ENCODE measurements around the gene PRSS3.

DNA sequence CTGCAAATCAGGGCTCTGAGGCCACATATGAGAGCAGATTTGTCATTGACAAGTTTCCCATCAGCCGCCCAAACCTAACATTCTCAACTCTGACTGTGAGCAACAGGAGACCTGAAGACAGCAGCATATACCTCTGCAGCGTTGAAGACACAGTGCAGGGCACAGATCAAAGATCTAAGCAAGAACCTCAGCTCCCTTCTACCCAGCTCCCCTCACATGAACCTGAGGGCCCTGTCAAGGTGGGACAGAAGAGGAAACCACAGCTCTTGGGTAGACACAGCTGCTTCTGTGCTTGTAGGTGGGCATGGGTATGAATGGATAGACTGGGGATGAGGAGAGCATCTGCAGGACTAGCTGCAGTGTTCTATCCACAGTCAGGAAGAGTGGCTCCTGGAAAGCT is 8.7 kb upstream of the PRSS3 start:
- TF ChIP-seq, protein P1, sequence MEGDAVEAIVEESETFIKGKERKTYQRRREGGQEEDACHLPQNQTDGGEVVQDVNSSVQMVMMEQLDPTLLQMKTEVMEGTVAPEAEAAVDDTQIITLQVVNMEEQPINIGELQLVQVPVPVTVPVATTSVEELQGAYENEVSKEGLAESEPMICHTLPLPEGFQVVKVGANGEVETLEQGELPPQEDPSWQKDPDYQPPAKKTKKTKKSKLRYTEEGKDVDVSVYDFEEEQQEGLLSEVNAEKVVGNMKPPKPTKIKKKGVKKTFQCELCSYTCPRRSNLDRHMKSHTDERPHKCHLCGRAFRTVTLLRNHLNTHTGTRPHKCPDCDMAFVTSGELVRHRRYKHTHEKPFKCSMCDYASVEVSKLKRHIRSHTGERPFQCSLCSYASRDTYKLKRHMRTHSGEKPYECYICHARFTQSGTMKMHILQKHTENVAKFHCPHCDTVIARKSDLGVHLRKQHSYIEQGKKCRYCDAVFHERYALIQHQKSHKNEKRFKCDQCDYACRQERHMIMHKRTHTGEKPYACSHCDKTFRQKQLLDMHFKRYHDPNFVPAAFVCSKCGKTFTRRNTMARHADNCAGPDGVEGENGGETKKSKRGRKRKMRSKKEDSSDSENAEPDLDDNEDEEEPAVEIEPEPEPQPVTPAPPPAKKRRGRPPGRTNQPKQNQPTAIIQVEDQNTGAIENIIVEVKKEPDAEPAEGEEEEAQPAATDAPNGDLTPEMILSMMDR (optimal IDR thresholded peaks at IDR 0.05 in 1 of 3, IDR thresholded peaks at IDR 0.05 in 1 of 3, conservative IDR thresholded peaks at IDR 0.05 in 1 of 3; ENCODE audit: extremely low read depth in 1 of 3, insufficient read depth in 2 of 3, low read length in 3 of 3): no peak
- no peak for TF ChIP-seq EZH2 (IDR thresholded peaks at IDR 0.05; ENCODE audit: low read length)
